ENCODE measurements around the gene DHCR24.
"Not testable (repeated sequence)": the region's sequence is repeated elsewhere in the genome, so short reads cannot be mapped to it uniquely, and the experiment has no call there.

The DHCR24 gene, protein sequence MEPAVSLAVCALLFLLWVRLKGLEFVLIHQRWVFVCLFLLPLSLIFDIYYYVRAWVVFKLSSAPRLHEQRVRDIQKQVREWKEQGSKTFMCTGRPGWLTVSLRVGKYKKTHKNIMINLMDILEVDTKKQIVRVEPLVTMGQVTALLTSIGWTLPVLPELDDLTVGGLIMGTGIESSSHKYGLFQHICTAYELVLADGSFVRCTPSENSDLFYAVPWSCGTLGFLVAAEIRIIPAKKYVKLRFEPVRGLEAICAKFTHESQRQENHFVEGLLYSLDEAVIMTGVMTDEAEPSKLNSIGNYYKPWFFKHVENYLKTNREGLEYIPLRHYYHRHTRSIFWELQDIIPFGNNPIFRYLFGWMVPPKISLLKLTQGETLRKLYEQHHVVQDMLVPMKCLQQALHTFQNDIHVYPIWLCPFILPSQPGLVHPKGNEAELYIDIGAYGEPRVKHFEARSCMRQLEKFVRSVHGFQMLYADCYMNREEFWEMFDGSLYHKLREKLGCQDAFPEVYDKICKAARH

DNA sequence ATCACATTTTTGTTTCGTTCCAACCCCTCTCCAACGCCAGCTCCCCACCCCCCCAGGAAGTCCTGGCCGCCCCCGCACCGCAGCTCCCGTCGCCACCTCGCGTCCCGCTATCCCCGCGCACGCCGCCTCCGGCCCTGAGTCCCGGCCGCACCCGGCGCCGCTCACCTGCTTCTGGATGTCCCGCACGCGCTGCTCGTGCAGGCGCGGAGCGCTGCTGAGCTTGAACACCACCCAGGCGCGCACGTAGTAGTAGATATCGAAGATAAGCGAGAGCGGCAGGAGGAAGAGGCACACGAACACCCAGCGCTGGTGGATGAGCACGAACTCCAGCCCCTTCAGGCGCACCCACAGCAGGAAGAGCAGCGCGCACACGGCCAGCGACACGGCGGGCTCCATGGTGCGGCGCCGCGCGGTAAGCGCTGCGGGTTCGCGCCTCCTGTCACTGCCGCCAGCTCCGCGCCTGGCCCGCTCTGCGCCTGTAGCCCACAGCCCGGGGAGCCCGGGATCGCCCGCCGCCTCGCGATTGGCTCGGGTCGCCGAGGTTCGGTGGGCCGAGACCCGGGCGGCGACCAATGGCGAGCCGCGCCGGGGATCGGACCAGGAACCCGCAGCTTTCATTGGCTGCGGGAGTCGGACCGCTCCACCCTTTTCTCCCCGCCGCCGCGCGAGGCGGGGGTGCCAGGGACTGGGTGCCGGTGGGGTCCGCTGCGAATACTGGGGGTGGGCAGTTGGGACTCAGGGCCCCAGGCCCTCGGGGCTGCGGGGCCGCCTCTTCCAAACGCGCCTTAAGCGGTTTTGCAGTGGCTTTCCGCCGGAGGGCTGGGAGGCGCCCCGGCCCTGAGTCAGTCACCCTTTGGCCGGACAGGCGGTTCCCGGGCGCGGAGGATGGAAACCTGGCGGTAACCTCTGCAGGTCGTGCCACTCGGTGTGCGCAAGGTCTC lies at the start of gene DHCR24:
TSS of gene DHCR24 (minus strand) at position 472 of the 941 bp plus-strand sequence. CDS start at position 396, 76 bp downstream.
- TF ChIP-seq L3MBTL2 (conservative IDR thresholded peaks at IDR 0.05): peak; percentile 78
- TF ChIP-seq ZNF384 (IDR thresholded peaks at IDR 0.05): no peak
- TF ChIP-seq CTBP1 (IDR thresholded peaks at IDR 0.05; ENCODE audit: borderline replicate concordance): peak; percentile 47; the same call in 1 of the 2 replicates
- peak; percentile 99 for DNase-seq (ENCODE audit: extremely low spot score)
- ChIA-PET CTCF (interaction anchor here (0.6 to 2.9 kb wide), 6 partner anchors 9 to 199 kb away, joined by 3 to 7 read pairs (median 4); no protein-coding TSS in a partner anchor), POLR2A (interaction anchor here (0.6 to 3.6 kb wide), 13 partner anchors 10 to 480 kb away, joined by 3 to 10 read pairs (median 4); no protein-coding TSS in a partner anchor)

DNA sequence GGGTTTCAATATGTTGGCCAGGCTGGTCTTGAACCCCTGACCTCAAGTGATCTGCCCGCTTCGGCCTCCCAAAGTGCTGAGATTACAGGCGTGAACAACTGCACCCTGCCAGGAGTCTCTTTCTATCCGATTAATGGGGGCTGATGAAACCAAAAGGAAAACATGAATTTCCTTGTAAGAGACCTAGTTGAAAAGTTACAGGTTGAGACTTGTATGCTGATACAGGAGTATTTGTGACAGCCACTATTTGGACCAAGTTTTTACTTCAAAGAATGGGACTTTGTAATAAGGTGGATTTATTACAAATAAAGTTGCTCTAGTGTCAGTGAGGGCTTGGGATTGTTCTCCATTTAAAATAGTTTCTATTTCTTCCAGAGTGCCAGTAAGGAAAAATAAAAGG lies 49.8 kb upstream of the DHCR24 start:
- no peak for DNase-seq (ENCODE audit: extremely low spot score)
- CTCF ChIA-PET: no interaction called here
- POLR2A ChIA-PET: no interaction called here
- TF ChIP-seq ARNT (IDR thresholded peaks at IDR 0.05) (no peak), SP1 (IDR thresholded peaks at IDR 0.05) (no peak), LEF1 (IDR thresholded peaks at IDR 0.05; ENCODE audit: borderline replicate concordance) (no peak), ELF4 (IDR thresholded peaks at IDR 0.05) (no peak), NFRKB (IDR thresholded peaks at IDR 0.05) (no peak), L3MBTL2 (conservative IDR thresholded peaks at IDR 0.05) (no peak), FOXK2 (IDR thresholded peaks at IDR 0.05) (no peak), CTBP1 (IDR thresholded peaks at IDR 0.05; ENCODE audit: borderline replicate concordance) (no peak), FOXM1 (IDR thresholded peaks at IDR 0.05; ENCODE audit: borderline replicate concordance) (no peak), ZNF384 (IDR thresholded peaks at IDR 0.05) (no peak), BHLHE40 (IDR thresholded peaks at IDR 0.05; ENCODE audit: borderline replicate concordance) (no peak), FOXA1 (IDR thresholded peaks at IDR 0.05) (no peak), HDGF (IDR thresholded peaks at IDR 0.05; ENCODE audit: borderline replicate concordance) (no peak)
- TF ChIP-seq, protein P1, sequence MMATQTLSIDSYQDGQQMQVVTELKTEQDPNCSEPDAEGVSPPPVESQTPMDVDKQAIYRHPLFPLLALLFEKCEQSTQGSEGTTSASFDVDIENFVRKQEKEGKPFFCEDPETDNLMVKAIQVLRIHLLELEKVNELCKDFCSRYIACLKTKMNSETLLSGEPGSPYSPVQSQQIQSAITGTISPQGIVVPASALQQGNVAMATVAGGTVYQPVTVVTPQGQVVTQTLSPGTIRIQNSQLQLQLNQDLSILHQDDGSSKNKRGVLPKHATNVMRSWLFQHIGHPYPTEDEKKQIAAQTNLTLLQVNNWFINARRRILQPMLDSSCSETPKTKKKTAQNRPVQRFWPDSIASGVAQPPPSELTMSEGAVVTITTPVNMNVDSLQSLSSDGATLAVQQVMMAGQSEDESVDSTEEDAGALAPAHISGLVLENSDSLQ (IDR thresholded peaks at IDR 0.05): no peak

DNA sequence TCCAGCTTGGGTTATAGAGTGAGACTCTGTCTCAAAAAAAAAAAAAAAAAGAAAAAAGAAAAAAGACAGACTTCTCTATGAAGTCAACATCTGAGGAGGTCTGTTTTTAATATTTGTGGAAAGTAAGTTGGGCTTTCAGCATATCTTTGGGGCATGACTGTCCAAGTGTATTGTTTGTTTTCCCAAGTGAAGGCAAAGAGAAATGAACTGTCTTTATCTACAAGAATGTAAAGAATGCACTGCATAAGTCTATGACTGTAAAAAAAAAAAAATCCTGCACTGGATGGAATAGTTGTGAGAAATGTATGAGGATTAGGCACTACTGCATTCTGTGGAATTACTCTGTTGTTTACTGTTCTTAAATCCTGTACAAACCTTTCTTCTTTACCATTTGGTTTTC lies 47.9 kb upstream of the DHCR24 start:
- ChIA-PET CTCF (interaction anchor here (1.8 kb wide), 1 partner anchor 11 kb away, joined by 10 read pairs; no protein-coding TSS in a partner anchor), POLR2A (no interaction called here)
- no peak for TF ChIP-seq NFRKB (IDR thresholded peaks at IDR 0.05)
- no peak for TF ChIP-seq FOXM1 (IDR thresholded peaks at IDR 0.05; ENCODE audit: borderline replicate concordance)
- no peak for TF ChIP-seq BHLHE40 (IDR thresholded peaks at IDR 0.05; ENCODE audit: borderline replicate concordance)
- TF ChIP-seq HDGF (IDR thresholded peaks at IDR 0.05; ENCODE audit: borderline replicate concordance): no peak
- DNase-seq (ENCODE audit: extremely low spot score): no peak

DNA sequence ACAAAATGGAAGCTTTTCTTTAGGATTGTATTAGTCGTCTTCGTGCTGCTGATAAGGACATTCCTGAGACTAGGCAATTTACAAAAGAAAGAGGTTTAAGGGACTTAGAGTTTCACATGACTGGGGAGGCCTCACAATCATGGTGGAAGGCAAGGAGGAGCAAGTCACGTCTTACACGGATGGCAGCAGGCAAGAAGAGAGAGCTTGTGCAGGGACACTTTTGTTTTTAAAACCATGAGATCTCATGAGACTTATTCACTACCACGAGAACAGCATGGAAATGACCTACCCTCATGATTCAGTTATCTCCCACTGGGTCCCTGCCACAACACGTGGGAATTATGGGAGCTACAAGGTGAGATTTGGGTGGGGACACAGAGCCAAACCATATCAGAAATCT lies 47.1 kb upstream of the DHCR24 start:
- CTCF ChIA-PET: interaction anchor here (1.8 kb wide), 1 partner anchor 11 kb away, joined by 10 read pairs; no protein-coding TSS in a partner anchor
- DNase-seq (ENCODE audit: extremely low spot score); POLR2A ChIA-PET: not testable (repeated sequence)

DNA sequence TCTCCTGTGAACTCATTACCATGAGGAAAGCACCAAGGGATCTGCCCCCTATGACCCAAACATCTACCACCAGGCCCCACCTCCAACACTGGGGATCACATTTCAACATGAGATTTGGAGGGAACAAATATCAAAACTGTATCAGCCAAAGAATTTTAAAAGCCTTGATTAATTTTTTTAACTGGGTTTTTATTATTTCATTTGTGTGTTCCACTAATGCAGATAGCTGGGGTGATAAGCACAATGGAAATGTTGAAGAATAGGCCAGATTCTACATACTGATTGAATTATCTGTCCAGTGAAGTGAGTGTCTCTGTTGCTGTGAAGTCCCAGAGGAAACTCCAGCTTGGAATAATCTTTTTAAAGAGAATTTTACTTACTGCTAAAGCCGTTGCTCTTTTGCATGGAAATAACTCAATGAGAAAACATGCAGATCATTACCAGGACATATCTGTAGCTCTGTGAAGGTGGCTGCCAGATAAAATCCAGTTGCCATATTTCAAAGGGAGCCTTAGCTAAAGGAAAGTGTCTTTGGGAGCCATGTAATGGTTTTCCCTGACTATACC lies 44.4 kb upstream of the DHCR24 start:
- ChIA-PET POLR2A (no interaction called here), CTCF (interaction anchor here (2.8 kb wide), 1 partner anchor 14 kb away, joined by 7 read pairs; no protein-coding TSS in a partner anchor)
- DNase-seq (ENCODE audit: extremely low spot score): no peak
- TF ChIP-seq NFRKB (IDR thresholded peaks at IDR 0.05) (no peak), ELF4 (IDR thresholded peaks at IDR 0.05) (no peak), ARNT (IDR thresholded peaks at IDR 0.05) (no peak), CTBP1 (IDR thresholded peaks at IDR 0.05; ENCODE audit: borderline replicate concordance) (no peak), SP1 (IDR thresholded peaks at IDR 0.05) (no peak), LEF1 (IDR thresholded peaks at IDR 0.05; ENCODE audit: borderline replicate concordance) (no peak), FOXM1 (IDR thresholded peaks at IDR 0.05; ENCODE audit: borderline replicate concordance) (no peak), ZNF384 (IDR thresholded peaks at IDR 0.05) (no peak), L3MBTL2 (conservative IDR thresholded peaks at IDR 0.05) (no peak), SUZ12 (IDR thresholded peaks at IDR 0.05) (no peak), TARDBP (IDR thresholded peaks at IDR 0.05) (no peak), FOXK2 (IDR thresholded peaks at IDR 0.05) (no peak), FOXA1 (IDR thresholded peaks at IDR 0.05) (no peak), HDGF (IDR thresholded peaks at IDR 0.05; ENCODE audit: borderline replicate concordance) (no peak), BHLHE40 (IDR thresholded peaks at IDR 0.05; ENCODE audit: borderline replicate concordance) (no peak)
- TF ChIP-seq, protein P1 (IDR thresholded peaks at IDR 0.05): no peak

DNA sequence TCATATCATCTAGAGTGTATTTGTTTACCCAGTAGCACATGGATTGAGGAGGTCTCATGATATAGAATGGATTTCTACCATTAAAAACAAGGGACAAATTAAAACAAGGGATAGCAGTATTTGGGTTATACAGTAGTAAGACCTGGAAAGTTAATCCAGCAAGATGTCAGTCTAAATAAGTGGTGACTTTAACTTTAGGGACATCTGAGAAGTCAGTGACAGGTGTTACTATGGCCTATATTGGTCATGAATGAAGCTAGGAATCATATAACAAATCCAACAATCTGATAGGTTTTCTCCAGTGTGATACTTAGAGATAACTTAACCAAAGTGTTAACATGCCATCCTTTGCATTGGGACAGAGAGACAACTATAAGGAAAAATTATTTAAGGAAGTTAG lies 42.7 kb upstream of the DHCR24 start:
- POLR2A ChIA-PET: no interaction called here
- TF ChIP-seq NFRKB (IDR thresholded peaks at IDR 0.05): no peak
- no peak for TF ChIP-seq FOXA1 (IDR thresholded peaks at IDR 0.05)
- no peak for TF ChIP-seq HDGF (IDR thresholded peaks at IDR 0.05; ENCODE audit: borderline replicate concordance)
- no peak for TF ChIP-seq CTBP1 (IDR thresholded peaks at IDR 0.05; ENCODE audit: borderline replicate concordance)
- TF ChIP-seq, protein P1 (IDR thresholded peaks at IDR 0.05): no peak
- TF ChIP-seq ARNT (IDR thresholded peaks at IDR 0.05): no peak
- TF ChIP-seq TARDBP (IDR thresholded peaks at IDR 0.05): no peak
- no peak for TF ChIP-seq SP1 (IDR thresholded peaks at IDR 0.05)
- TF ChIP-seq BHLHE40 (IDR thresholded peaks at IDR 0.05; ENCODE audit: borderline replicate concordance): no peak
- TF ChIP-seq FOXK2 (IDR thresholded peaks at IDR 0.05): no peak
- no peak for TF ChIP-seq FOXM1 (IDR thresholded peaks at IDR 0.05; ENCODE audit: borderline replicate concordance)
- TF ChIP-seq ELF4 (IDR thresholded peaks at IDR 0.05): no peak
- TF ChIP-seq SUZ12 (IDR thresholded peaks at IDR 0.05): no peak
- TF ChIP-seq LEF1 (IDR thresholded peaks at IDR 0.05; ENCODE audit: borderline replicate concordance): no peak
- no peak for TF ChIP-seq ZNF384 (IDR thresholded peaks at IDR 0.05)
- DNase-seq (ENCODE audit: extremely low spot score): no peak
- CTCF ChIA-PET: no interaction called here
